Nephron progenitor cell (in vitro differentiated cells): Measurements from ENCODE around the gene MRGPRX4.

Source experiments
- DNase-seq: peaks from one replicate; pipeline ENCODE4 v3.0.0; 2021
- H3K27ac Mint-ChIP-seq: 2 replicates; pipeline ENCODE4 v1.8.0; 2021; ENCODE audit warnings: mild to moderate bottlenecking, moderate library complexity, mixed read lengths
- H3K27me3 Mint-ChIP-seq: 2 replicates; pipeline ENCODE4 v1.8.0; 2021; ENCODE audit warnings: mild to moderate bottlenecking, low read depth, mixed read lengths; ENCODE audit not compliant: poor library complexity
- H3K36me3 Mint-ChIP-seq: 2 replicates; pipeline ENCODE4 v1.8.0; 2021; ENCODE audit warnings: low read depth, mixed read lengths
- H3K4me1 Mint-ChIP-seq: 2 replicates; pipeline ENCODE4 v1.8.0; 2021; ENCODE audit warnings: mixed read lengths
- H3K4me3 Mint-ChIP-seq: 2 replicates; pipeline ENCODE4 v1.8.0; 2021; ENCODE audit warnings: mild to moderate bottlenecking, moderate library complexity, mixed read lengths
- H3K9me3 Mint-ChIP-seq: 2 replicates; pipeline ENCODE4 v1.8.0; 2021; ENCODE audit warnings: mild to moderate bottlenecking, moderate library complexity, mixed read lengths
- TF ChIP-seq, protein P1 (sequence below): fragments of 200-600 bp; sonication (generic); IDR thresholded peaks from 2 replicates; pipeline ENCODE4 v1.5.0; 2021; ENCODE audit warnings: antibody characterized with exemption

MRGPRX4 gene

GRCh38 chr11:18203723-18204122, 31.1 kb downstream of the MRGPRX4 start:
- Mint-ChIP-seq H3K27ac (no peak overlapping the region), H3K36me3 (no peaks in the 10 kb centered on the region), H3K4me1 (no peaks in the 10 kb centered on the region), H3K27me3 (peaks cover 38% of the 10 kb centered on the region), H3K9me3 (peaks cover 6% of the 10 kb centered on the region), H3K4me3 (no peak overlapping the region)
- peak; percentile 21 for DNase-seq
- TF ChIP-seq, protein P1, sequence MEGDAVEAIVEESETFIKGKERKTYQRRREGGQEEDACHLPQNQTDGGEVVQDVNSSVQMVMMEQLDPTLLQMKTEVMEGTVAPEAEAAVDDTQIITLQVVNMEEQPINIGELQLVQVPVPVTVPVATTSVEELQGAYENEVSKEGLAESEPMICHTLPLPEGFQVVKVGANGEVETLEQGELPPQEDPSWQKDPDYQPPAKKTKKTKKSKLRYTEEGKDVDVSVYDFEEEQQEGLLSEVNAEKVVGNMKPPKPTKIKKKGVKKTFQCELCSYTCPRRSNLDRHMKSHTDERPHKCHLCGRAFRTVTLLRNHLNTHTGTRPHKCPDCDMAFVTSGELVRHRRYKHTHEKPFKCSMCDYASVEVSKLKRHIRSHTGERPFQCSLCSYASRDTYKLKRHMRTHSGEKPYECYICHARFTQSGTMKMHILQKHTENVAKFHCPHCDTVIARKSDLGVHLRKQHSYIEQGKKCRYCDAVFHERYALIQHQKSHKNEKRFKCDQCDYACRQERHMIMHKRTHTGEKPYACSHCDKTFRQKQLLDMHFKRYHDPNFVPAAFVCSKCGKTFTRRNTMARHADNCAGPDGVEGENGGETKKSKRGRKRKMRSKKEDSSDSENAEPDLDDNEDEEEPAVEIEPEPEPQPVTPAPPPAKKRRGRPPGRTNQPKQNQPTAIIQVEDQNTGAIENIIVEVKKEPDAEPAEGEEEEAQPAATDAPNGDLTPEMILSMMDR, result peak; percentile 47

DNA sequence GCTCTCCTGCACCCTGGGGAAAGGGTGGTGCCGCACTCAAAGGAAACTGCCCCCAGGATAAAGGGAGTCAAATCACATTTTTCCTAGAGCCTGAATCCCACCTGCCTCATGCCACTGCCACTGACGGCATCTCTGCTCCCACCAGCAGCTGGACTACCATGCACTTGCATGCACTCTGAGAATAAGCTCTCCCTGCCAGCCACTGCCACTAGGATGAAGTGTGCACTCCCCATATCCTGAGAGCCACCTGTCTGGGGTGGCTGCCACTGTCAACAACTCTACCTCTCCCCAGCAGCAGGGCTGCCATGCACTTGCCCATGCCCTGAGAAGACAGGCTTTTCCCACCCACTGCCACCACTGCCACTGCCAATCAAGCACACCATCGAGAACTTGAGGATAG, 31.6 kb downstream of the MRGPRX4 start:
- H3K36me3 Mint-ChIP-seq, result no peaks in the 10 kb centered on the region
- peaks cover 6% of the 10 kb centered on the region for H3K9me3 Mint-ChIP-seq
- H3K27me3 Mint-ChIP-seq, result peaks cover 39% of the 10 kb centered on the region
- TF ChIP-seq, protein P1, result no peak
- no peak overlapping the region for H3K27ac Mint-ChIP-seq
- no peak overlapping the region for H3K4me3 Mint-ChIP-seq
- no peaks in the 10 kb centered on the region for H3K4me1 Mint-ChIP-seq
- no peak for DNase-seq

- Mint-ChIP-seq H3K9me3 (peaks cover 6% of the 10 kb centered on the region), H3K4me1 (no peaks in the 10 kb centered on the region), H3K36me3 (no peaks in the 10 kb centered on the region), H3K27ac (no peak overlapping the region), H3K4me3 (no peak overlapping the region), H3K27me3 (peaks cover 43% of the 10 kb centered on the region)
- TF ChIP-seq, protein P1, result no peak
- no peak for DNase-seq
Measured at GRCh38 chr11:18204771-18205170, 32.1 kb downstream of the MRGPRX4 start.

DNA sequence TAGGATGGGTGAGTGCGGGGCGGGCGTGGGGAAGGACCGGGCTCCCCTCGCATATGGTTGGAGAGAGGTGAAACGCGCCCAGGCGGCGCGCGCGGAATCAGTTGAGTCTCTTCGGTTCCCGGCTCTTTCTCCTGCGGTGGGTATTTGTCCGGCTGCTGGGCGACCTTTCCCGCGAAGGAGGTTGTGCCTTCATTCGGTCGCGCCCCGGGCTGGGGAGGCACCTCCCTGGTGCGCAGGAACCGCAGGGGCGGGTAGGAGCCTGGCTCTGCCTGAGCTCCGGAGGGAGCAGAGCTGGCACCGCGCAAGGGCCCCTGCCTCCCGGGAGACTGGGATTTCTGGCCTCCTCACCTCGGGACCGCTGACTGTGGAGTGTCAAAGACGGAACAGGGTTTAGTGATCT, 36.4 kb downstream of the MRGPRX4 start:
- Mint-ChIP-seq H3K9me3 (no peaks in the 10 kb centered on the region), H3K4me3 (no peak overlapping the region), H3K27ac (no peak overlapping the region), H3K36me3 (no peaks in the 10 kb centered on the region), H3K4me1 (no peaks in the 10 kb centered on the region), H3K27me3 (peaks cover 36% of the 10 kb centered on the region)
- no peak for DNase-seq
- TF ChIP-seq, protein P1, result no peak

GRCh38 chr11:18221274-18221876, 48.7 kb downstream of the MRGPRX4 start:
- Mint-ChIP-seq H3K27ac (no peak overlapping the region), H3K9me3 (peaks cover 9% of the 10 kb centered on the region), H3K4me3 (no peak overlapping the region), H3K36me3 (no peaks in the 10 kb centered on the region), H3K4me1 (no peaks in the 10 kb centered on the region), H3K27me3 (peaks cover 57% of the 10 kb centered on the region)
- TF ChIP-seq, protein P1, result no peak
- no peak for DNase-seq

- Mint-ChIP-seq H3K4me3 (no peak overlapping the region), H3K27me3 (peaks cover 49% of the 10 kb centered on the region), H3K4me1 (no peaks in the 10 kb centered on the region), H3K36me3 (no peaks in the 10 kb centered on the region), H3K27ac (no peak overlapping the region), H3K9me3 (peaks cover 9% of the 10 kb centered on the region)
- TF ChIP-seq, protein P1, result no peak
- no peak for DNase-seq
Measured at GRCh38 chr11:18222814-18223421, 50.3 kb downstream of the MRGPRX4 start.
